GM21526 (cell line): ENCODE data around the gene TBX1.

Source experiments
- ATAC-seq: cut with Tn5 transposase; IDR thresholded peaks from one replicate; pipeline ENCODE4 v1.9.1; 2021; ENCODE audit warnings: moderate library complexity; ENCODE audit not compliant: unreplicated experiment, low FRiP score

The TBX1 gene

GRCh38 chr22:19809741-19810140 lies 49.2 kb downstream of the TBX1 start:
- no peak for ATAC-seq

- no peak for ATAC-seq
Measured at GRCh38 chr22:19810381-19811201, 50.0 kb downstream of the TBX1 start.

- ATAC-seq: no peak
Measured at GRCh38 chr22:19811211-19811621, 50.6 kb downstream of the TBX1 start.

- no peak for ATAC-seq
Measured at GRCh38 chr22:19811811-19812771, 51.5 kb downstream of the TBX1 start.

DNA sequence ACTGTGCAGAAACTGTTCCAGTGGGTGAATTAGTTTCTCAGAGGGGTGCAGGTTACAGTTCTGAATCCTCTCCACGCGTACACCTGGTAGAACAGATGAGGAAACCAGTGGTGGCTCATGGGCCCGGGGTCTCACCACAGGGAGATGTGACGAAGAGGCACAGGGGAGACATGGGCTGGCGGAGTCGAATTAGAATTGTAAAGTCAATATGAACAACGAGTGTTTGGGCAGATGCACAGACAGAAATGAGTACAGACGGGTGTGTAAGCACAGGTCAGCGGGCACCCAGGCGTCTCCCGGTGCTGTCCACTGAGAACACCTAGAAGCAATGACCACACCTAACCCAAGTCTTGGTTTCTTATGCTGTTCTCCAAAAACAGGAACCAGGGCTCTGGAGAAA lies 52.3 kb downstream of the TBX1 start:
- no peak for ATAC-seq

GRCh38 chr22:19814428-19814827 lies 53.9 kb downstream of the TBX1 start:
- no peak for ATAC-seq

GRCh38 chr22:19815093-19815822 lies 54.7 kb downstream of the TBX1 start:
- no peak for ATAC-seq

DNA sequence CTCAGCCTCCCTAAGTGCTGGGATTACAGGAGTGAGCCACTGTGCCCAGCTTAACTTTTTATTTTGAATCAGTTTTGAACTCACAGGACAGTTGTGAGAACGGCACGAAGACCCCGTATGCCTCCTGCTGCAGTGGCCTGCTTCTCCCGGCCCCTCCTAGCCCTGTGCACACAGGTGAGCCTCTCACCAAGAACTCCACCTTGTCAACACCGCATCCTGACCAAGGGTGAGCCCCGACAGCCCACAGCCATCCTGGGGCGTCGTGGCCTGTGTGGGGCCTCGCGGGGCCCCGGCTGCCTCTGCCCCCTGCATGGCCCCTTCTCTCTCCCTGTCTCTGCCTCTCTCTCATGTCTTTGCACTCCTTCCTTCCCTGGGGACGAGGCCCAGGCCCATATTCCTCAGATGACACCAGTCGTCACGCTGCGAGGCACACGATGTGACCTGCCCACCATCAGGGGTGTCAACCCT lies 55.3 kb downstream of the TBX1 start:
- ATAC-seq: no peak

DNA sequence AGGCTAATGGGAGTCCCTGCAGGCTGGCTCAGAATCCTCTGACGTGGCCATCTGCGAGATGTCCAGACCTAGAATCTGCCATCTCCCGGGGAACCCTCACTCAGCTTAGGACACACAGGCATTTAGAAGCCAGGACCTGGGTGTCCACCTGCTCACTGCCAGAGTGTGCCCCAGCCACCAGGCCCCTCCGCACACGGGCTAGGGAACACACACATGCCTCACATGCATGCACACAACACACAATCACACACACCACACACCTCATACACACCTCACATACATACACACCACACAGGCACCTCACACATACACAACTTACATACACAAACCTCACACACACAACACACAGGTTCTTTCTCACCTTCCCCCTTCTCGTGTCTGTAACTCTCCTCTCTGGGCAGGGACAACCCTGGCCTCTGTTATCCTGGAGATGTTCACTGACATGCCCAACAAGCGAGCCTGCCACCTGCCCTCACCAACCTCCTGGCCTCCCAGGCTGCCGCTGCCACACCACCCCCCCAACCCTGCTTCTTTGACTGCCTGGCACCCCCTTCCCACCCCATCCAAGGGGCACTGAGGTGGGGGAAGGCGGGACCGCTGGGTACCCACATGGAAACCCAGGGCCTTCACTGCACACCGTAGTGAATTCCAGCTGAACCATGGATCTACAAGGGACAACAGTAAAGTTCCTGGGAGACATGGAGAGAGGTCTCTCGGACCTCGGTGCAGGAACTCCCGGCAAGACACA lies 56.0 kb downstream of the TBX1 start:
- ATAC-seq: no peak
